NCI-H524 treated with DMSO at 0.1 percent for 48 hours (cell line): ENCODE measurements around the gene ETV6.
A peak's percentile ranks its signal among the peaks of the same experiment; 100 is the strongest.

ENCODE experiments used
- DNase-seq: peaks from one replicate; lab custom pipeline; 2025; lab: John Stamatoyannopoulos, UW

Gene ETV6

DNA sequence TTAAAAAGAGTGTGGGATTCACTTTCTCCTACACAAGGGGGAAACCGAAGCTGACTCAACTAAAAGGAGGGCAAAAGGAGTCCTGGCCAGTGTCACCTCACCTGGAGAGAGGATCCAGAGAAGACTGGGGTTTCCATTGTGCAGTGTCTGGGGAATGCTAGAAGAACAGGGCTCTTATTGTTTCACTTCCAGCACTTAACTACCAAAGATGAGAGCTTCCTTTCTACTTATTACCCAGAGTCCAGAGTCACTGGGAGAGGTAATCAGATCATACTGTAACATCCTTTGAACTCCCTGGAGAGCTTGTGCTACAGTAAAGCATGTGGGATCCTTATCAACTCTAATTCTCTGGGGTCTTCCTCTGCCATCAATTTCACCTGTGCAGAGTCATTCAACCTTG is 272.9 kb downstream of the ETV6 start:
- DNase-seq = no peak

DNA sequence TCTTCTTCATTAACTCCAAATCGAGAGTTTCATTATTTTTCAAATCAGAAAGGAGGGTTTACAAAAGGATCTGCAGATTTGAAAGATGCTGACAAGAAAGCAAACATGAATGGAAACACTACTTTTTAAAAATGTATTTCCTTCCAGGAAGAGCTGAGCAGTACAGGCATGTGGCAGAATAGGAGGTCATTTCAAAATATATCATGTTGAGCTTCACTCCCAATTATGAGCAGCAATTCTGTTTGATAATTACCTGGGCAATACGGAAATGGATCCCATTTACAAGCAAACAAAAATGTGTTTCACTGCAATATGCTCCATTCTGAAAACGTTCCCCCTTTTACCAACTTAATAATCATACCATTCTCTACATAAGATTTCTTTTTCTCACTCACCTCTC is 273.6 kb downstream of the ETV6 start:
- DNase-seq = no peak

DNA sequence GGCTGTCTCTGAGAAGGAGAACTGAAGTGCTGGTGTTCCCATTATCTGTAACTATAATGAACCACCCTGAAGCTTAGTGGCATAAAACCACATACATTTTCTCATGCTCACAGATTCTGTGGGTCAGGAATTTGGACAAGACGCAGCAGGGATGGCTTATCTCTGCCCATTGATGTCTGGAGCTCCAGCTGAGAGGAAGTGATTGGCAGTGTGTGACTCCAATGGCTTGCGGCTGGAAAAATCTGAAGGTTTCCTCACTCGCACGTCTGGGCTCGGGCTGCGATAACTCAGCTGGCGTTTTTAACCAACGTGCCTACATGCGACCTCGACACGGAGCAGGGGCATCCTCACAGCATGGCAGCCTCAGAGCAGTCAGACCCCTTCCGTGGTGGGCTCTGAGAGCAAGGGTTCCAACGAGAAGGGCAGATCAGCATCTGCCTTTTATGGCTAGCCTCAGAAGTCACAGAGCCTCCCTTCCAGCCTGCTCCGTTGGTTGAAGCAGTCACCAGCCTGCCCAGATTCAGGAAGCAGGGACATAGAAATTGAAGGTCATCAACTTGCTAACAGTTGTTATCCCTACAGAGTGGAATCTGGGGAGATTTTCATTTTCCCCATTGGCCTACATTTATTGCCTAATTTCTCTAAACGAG is 277.9 kb downstream of the ETV6 start:
- no peak for DNase-seq

DNA sequence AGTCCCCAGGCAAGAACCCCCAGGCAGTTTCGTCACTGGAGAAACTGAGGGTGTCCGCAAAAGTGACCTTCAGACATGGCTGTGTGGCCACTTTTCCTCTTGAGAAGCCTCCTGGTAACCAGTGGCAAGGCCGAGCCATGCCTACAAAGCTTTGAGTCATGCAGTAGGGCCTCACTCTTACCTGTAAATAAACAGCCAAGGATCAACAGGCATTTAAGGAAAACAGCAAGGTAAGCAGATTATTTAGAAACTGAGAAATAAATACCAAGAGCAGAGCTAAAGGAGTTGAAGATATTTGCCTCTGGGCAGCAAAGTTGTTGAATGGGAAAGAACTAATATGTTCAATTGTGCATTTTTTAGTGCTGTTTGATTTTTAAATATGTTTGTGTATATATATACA is 280.2 kb downstream of the ETV6 start:
- no peak for DNase-seq

DNA sequence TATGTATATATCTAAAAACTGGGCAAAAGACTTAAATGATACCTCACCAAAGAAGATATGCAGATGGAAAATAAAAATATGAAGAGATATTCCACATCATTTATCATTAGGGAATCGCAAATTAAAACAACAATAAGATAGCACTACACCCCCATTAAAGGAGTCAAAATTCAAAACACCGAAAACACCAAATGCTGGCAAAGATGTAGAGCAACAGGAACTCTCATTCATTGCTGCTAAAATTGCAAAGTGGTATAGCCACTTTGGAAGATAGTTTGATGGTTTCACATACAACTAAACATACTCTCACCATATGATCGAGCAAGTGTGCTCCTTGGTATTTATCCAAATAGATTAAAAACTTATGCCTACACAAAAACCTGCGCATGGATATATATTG is 289.7 kb downstream of the ETV6 start:
- DNase-seq = no peak

DNA sequence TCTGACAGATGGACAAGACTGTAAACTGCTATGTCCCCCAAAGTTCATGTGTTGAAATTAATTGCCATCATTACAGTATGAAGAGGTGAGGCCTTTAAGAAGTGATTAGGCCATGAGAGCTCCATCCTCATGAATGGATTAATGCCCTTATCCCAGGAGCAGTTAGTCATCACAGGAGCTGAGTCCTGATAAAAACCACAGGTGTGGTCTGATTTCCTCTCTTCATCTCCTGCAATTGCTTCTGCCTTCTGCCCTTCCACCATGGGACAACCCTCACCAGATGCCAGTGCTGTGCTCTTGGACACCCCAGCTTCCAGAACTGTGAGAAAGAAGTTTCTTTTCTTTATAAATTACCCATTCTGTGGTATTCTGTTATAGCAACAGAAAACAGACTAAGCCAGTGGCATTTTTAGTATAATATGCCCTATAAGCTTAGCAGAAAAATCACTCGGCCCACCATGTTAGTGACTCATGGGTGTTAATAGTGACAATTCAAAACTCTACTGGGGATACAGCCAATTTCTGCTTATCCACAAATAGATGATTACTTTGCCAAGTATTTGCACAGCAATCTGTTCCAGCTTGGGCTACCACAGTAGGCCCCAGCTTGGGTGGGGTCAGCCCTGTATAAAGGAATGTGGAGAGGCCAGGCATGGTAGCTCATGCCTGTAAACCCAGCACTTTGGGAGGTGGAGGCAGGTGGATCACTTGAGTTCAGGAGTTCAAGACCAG is 292.3 kb downstream of the ETV6 start:
- peak; percentile 22 for DNase-seq

DNA sequence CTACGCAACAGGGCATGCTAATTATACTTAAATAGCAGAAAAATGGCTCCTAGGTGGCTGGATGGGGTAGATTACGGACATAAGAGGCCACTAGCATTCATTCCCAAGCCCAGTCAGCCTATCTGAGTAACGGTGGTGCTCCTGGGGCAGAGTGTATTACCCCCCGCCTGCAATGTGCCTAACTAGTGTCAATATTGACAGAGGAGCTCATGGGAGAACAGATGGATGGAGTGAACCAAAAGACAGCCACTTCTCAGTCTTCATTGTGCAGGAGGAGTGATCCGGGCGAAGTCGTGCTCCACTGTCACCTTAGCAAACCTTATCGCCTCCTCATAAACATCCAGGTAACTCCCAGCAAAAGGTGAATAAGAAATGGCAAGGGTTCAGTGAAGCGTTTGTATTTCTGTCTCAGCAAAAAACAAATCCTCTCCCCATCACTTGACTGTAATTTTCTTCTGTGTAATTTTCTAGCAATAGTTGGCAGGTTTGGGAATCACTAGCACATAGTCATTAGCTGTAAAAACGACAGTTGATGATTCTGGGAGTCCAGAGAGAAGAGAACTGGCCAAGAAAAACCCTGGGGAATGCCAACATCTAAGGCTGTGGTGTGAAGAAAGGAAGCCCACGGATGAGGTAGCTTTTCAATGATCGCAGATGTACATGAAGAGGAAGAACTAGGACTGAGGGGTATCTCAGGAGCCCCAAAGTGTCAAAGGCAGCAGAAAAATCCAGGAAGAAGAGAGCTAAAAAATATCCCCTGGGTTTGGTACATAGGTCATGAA is 294.6 kb downstream of the ETV6 start:
- no peak for DNase-seq
